ENCODE measurements around the gene ZNF497.

- no peak for TF ChIP-seq CTCF (IDR thresholded peaks at IDR 0.05)
- TF ChIP-seq POLR2A (IDR thresholded peaks at IDR 0.05) = no peak
Observed at GRCh38 chr19:58388175-58388526, 25.6 kb upstream of the ZNF497 start.

Measured in adrenal gland (tissue), 5 donors.